C4-2B (cell line): ENCODE results near the gene ATP5IF1.

ENCODE experiments used
- CTCF ChIP-seq: fragments of 450-650 bp; conservative IDR thresholded peaks from 2 replicates; pipeline ENCODE4 v1.5.1; 2017; ENCODE audit warnings: mild to moderate bottlenecking
- ZFX ChIP-seq: fragments of 450-650 bp; IDR thresholded peaks from 2 replicates; pipeline ENCODE4 v1.6.1; 2017

GRCh38 chr1:28194326-28195035, 41.4 kb upstream of the ATP5IF1 start:
- TF ChIP-seq CTCF (no peak), ZFX (no peak)
